Stimulated activated CD4-positive, alpha-beta T cell treated with anti-CD3 and anti-CD28 coated beads, Interleukin-2, amount 100 ng/mL, for 24 hours (primary cell): ENCODE data around the gene METTL4.
"Not testable (repeated sequence)": the region's sequence is repeated elsewhere in the genome, so short reads cannot be mapped to it uniquely, and the experiment has no call there.

Experiments used
- DNase-seq, 2 donors: peaks; one replicate each; pipeline ENCODE4 v3.0.0-alpha.2; 2020

Gene METTL4

GRCh38 chr18:2557536-2557935 lies 13.8 kb downstream of the METTL4 start:
- DNase-seq: no peak

GRCh38 chr18:2555895-2556294 lies 15.4 kb downstream of the METTL4 start:
- DNase-seq: no peak

- DNase-seq: no peak
Observed at GRCh38 chr18:2554696-2555095, 16.6 kb downstream of the METTL4 start.

- DNase-seq: no peak
Observed at GRCh38 chr18:2551425-2551824, 19.9 kb downstream of the METTL4 start.

- no peak for DNase-seq
Observed at GRCh38 chr18:2549462-2549861, 21.8 kb downstream of the METTL4 start.

GRCh38 chr18:2547477-2548087 lies 23.7 kb downstream of the METTL4 start:
- DNase-seq: no peak

- no peak for DNase-seq
Observed at GRCh38 chr18:2545155-2545554, 26.1 kb downstream of the METTL4 start.

GRCh38 chr18:2541925-2542563 lies 29.3 kb downstream of the METTL4 start:
- DNase-seq: not testable (repeated sequence)

GRCh38 chr18:2540575-2540974 lies 30.7 kb downstream of the METTL4 start:
- DNase-seq: no peak

- no peak for DNase-seq
Observed at GRCh38 chr18:2538844-2539243, 32.5 kb downstream of the METTL4 start.

- DNase-seq: no peak
Observed at GRCh38 chr18:2538236-2538635, 33.1 kb downstream of the METTL4 start.

GRCh38 chr18:2537296-2537695 lies 34.0 kb downstream of the METTL4 start:
- no peak for DNase-seq

- DNase-seq: no peak
Observed at GRCh38 chr18:2536493-2536892, 34.8 kb downstream of the METTL4 start.

- DNase-seq: no peak
Observed at GRCh38 chr18:2536063-2536462, 35.2 kb downstream of the METTL4 start.

GRCh38 chr18:2535419-2535910 lies 35.8 kb downstream of the METTL4 start:
- no peak for DNase-seq

- DNase-seq: no peak
Observed at GRCh38 chr18:2534906-2535305, 36.4 kb downstream of the METTL4 start.

- DNase-seq: no peak
Observed at GRCh38 chr18:2532797-2533196, 38.5 kb downstream of the METTL4 start.

GRCh38 chr18:2531751-2532150 lies 39.6 kb downstream of the METTL4 start:
- no peak for DNase-seq

GRCh38 chr18:2529154-2529553 lies 42.2 kb downstream of the METTL4 start:
- no peak for DNase-seq

GRCh38 chr18:2526329-2526728 lies 45.0 kb downstream of the METTL4 start:
- no peak for DNase-seq

GRCh38 chr18:2524794-2525198 lies 46.5 kb downstream of the METTL4 start:
- not testable (repeated sequence) for DNase-seq

- DNase-seq: no peak
Observed at GRCh38 chr18:2522112-2522511, 49.2 kb downstream of the METTL4 start.

GRCh38 chr18:2518473-2518872 lies 52.8 kb downstream of the METTL4 start:
- DNase-seq: no peak

GRCh38 chr18:2515908-2516625 lies 55.2 kb downstream of the METTL4 start:
- no peak for DNase-seq
